Measurements from ENCODE around the gene CNIH1.
A peak's percentile ranks its signal among the peaks of the same experiment; 100 is the strongest.

CNIH1 gene

GRCh38 chr14:54435500-54435981 is 5.6 kb downstream of the CNIH1 start:
- no peak for DNase-seq (ENCODE audit: low spot score)
- H3K27ac ChIP-seq (ENCODE audit: poor library complexity, severe bottlenecking), result peak overlapping the region; percentile 20
- peak; percentile 79 for ATAC-seq (ENCODE audit: low read depth)

DNA sequence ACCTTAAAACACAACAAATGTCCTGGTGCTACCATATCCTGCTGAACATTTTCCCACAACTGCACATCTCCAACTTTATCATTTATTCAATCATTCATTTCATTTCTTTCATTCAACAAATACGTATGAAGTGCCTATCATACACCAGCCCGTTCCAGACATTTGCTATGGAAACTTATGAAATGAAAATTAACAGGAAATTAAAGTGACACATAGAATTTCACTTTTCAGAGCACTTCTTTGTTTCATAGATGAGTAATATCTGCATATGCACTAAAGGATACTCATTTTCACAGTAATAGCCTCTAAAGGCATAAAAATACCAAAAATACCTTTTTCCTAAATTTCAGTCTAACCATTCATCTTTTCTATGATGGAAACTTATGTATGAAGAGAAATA is 12.6 kb downstream of the CNIH1 start:
- no peak for DNase-seq (ENCODE audit: low spot score)
- H3K27ac ChIP-seq (ENCODE audit: poor library complexity, severe bottlenecking), result no peak overlapping the region
- H3K4me3 ChIP-seq (ENCODE audit: severe bottlenecking), result no peak overlapping the region
- H3K9me3 ChIP-seq (ENCODE audit: severe bottlenecking), result no peaks in the 10 kb centered on the region
- no peak for TF ChIP-seq CTCF (IDR thresholded peaks at IDR 0.05; ENCODE audit: poor library complexity, severe bottlenecking)
- no peak for ATAC-seq (ENCODE audit: low read depth)
- peaks cover 96% of the 10 kb centered on the region for H3K36me3 ChIP-seq (ENCODE audit: low read depth)
- H3K4me1 ChIP-seq (ENCODE audit: insufficient read depth, poor library complexity, severe bottlenecking), result no peaks in the 10 kb centered on the region
- H3K27me3 ChIP-seq (ENCODE audit: insufficient read depth, poor library complexity, severe bottlenecking), result no peaks in the 10 kb centered on the region

More at GRCh38 chr14:54435500-54435981, 5.6 kb downstream of the CNIH1 start:
- Histone ChIP-seq H3K4me1 (ENCODE audit: insufficient read depth, poor library complexity, severe bottlenecking) (peaks cover 44% of the 10 kb centered on the region), H3K9me3 (ENCODE audit: severe bottlenecking) (no peaks in the 10 kb centered on the region), H3K27me3 (ENCODE audit: insufficient read depth, poor library complexity, severe bottlenecking) (no peaks in the 10 kb centered on the region), H3K36me3 (ENCODE audit: low read depth) (peaks cover 82% of the 10 kb centered on the region), H3K4me3 (ENCODE audit: severe bottlenecking) (no peak overlapping the region)
- no peak for TF ChIP-seq CTCF (IDR thresholded peaks at IDR 0.05; ENCODE audit: poor library complexity, severe bottlenecking)

GRCh38 chr14:54427871-54428270 is 13.3 kb downstream of the CNIH1 start:
- peaks cover 89% of the 10 kb centered on the region for H3K36me3 ChIP-seq (ENCODE audit: low read depth)
- no peak overlapping the region for H3K4me3 ChIP-seq (ENCODE audit: severe bottlenecking)
- ATAC-seq (ENCODE audit: low read depth), result no peak
- no peaks in the 10 kb centered on the region for H3K4me1 ChIP-seq (ENCODE audit: insufficient read depth, poor library complexity, severe bottlenecking)
- H3K27me3 ChIP-seq (ENCODE audit: insufficient read depth, poor library complexity, severe bottlenecking), result no peaks in the 10 kb centered on the region
- no peak overlapping the region for H3K27ac ChIP-seq (ENCODE audit: poor library complexity, severe bottlenecking)
- no peak for TF ChIP-seq CTCF (IDR thresholded peaks at IDR 0.05; ENCODE audit: poor library complexity, severe bottlenecking)
- DNase-seq (ENCODE audit: low spot score), result no peak
- no peaks in the 10 kb centered on the region for H3K9me3 ChIP-seq (ENCODE audit: severe bottlenecking)

- Histone ChIP-seq H3K36me3 (ENCODE audit: low read depth) (peaks cover 76% of the 10 kb centered on the region), H3K9me3 (ENCODE audit: severe bottlenecking) (no peaks in the 10 kb centered on the region), H3K4me3 (ENCODE audit: severe bottlenecking) (no peak overlapping the region), H3K27me3 (ENCODE audit: insufficient read depth, poor library complexity, severe bottlenecking) (no peaks in the 10 kb centered on the region), H3K4me1 (ENCODE audit: insufficient read depth, poor library complexity, severe bottlenecking) (no peaks in the 10 kb centered on the region), H3K27ac (ENCODE audit: poor library complexity, severe bottlenecking) (no peak overlapping the region)
- no peak for TF ChIP-seq CTCF (IDR thresholded peaks at IDR 0.05; ENCODE audit: poor library complexity, severe bottlenecking)
- ATAC-seq (ENCODE audit: low read depth) (no peak), DNase-seq (ENCODE audit: low spot score) (no peak)
Observed at GRCh38 chr14:54425537-54426274, 15.5 kb downstream of the CNIH1 start.

GRCh38 chr14:54425068-54425467 is 16.1 kb downstream of the CNIH1 start:
- Histone ChIP-seq H3K36me3 (ENCODE audit: low read depth) (peaks cover 76% of the 10 kb centered on the region), H3K9me3 (ENCODE audit: severe bottlenecking) (no peaks in the 10 kb centered on the region), H3K27ac (ENCODE audit: poor library complexity, severe bottlenecking) (no peak overlapping the region), H3K4me1 (ENCODE audit: insufficient read depth, poor library complexity, severe bottlenecking) (no peaks in the 10 kb centered on the region), H3K4me3 (ENCODE audit: severe bottlenecking) (no peak overlapping the region), H3K27me3 (ENCODE audit: insufficient read depth, poor library complexity, severe bottlenecking) (no peaks in the 10 kb centered on the region)
- DNase-seq (ENCODE audit: low spot score) (no peak), ATAC-seq (ENCODE audit: low read depth) (no peak)
- TF ChIP-seq CTCF (IDR thresholded peaks at IDR 0.05; ENCODE audit: poor library complexity, severe bottlenecking), result no peak

Data from RWPE2 (cell line).